Activated T-cell treated with anti-CD3 and anti-CD28 coated beads, Interleukin-2, amount 50 U/mL, for 1 hour (primary cell): Measurements from ENCODE around the gene LYPD4.
A peak's percentile ranks its signal among the peaks of the same experiment; 100 is the strongest.

Source experiments
- DNase-seq: peaks from one replicate; pipeline ENCODE4 v3.0.0-alpha.2; 2020

LYPD4 gene

DNA sequence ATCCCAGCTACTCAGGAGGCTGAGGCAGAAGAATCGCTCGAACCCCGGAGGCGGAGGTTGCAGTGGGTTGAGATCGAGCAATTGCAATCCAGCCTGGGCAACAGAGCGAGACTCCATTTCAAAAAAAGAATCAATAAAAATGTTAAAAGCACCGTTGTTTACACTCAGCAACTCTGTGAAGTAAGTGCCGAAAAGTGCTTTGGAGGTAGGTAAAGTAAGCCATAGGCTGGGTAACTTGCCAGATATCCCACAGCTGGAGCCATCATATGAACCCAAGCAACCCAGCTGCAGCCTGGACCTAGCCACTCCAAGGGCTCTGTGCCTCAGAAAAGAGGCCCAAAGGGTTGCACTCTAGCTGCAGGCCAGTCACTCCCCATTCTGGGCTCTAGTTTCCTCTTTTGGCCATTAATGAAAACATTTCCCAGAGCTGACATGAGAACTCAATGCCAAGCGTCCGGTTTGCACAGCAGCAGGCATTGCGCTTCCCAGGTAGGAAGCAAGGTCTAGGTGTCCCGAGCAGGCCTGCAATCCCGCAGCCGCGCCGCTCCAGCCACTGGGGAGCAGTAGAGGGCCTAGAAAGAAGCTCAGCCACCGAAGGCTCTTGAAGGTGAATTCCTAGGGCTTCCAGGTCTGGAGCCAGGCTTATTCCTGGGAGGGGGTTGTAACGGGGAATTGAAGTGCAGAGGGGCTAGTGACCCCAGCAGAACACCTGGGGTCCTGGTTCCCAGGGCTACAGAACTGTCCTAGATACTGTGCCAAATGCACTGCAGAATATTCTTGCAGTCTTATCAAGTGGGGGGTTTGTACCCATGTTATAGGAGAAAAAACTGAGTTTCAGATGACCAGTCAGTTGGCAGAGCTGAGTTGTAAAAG is 28.5 kb upstream of the LYPD4 start:
- peak; percentile 79 for DNase-seq

DNA sequence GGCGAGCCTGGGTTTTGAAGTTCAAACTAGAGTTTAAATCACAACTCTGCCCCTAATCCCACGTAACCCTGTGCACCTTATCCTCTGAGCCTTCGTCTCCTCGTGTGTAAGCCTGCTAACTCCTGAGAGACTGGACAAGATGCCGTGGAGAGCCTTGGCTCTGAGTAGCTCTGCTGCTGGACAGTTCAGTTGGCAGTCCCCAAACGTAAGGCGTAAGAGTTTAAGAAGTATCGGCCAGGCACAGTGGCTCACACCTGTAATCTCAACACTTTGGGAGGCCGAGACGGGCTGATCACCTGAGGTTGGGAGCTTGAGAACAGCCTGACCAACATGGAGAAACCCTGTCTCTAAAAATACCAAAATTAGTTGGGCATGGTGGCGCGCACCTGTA is 27.9 kb upstream of the LYPD4 start:
- peak; percentile 23 for DNase-seq

DNA sequence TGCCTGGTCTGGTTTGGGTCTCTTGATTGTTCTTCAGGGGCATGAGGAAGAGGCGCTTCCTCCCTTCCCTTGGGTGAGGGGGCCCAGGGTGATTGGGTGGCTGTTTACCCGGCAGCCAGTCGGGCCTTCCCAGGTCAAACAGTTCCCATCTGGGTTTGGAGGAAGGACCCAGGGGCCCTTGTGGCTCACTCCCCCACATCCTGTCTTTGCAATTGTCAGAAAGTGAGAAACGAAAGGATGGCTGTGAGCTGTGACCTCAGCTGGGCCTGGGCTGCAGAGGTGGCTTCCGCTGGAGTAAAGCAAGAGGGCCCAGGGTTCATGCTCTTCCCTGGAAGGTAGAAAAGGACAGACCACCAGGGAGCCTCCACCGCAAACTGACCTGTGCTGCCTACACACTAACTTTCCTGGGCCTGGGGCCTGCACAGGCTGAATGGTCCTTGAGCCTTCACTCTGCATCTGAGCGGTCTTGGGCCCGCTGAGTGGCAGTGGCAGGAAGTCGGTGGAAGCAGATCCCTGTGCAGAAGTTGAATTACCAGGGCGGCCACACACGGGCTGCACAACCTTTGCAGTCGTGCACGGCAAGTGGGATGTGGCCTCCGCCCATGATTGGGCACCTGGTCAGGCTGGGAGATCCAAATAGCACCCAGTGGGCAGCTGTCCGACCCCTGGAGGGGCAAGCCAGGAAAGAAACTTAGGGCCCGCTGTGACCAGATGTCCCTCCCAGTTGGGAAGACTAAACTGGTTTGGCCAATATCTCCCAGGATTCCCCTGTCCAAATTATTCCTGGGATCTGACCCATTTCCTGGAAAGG is 27.3 kb upstream of the LYPD4 start:
- peak; percentile 61 for DNase-seq

GRCh38 chr19:41870401-41870873 is 26.0 kb upstream of the LYPD4 start:
- DNase-seq = peak; percentile 22

DNA sequence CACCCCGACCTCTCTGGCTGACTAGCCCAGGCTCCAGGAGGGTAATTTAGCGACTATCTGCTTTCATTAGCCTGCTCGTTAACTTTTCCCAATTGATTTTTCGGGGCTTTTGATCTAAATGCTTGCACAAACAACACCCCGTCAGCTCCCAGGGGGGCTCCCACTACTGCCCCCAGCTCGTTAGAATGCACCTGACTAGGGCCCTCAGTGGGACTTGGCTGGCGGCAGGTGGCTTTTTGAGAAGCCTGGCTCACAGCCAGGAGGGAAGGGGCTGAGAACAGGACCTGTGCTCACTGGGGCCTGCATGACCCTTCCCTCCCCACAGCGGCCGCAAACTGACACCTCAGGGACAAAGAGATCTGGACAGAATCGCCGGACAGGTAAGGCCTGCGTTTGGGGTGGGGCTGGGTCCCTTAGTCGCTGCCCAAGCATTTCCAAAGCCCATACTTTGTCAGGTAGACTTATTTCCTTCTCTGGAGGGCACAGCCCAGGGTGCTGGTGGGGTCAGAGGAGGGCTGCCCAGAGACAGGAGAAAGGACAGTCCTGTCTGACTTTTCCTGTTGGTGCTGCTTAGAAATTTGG is 25.0 kb upstream of the LYPD4 start:
- no peak for DNase-seq

GRCh38 chr19:41868989-41869300 is 24.5 kb upstream of the LYPD4 start:
- no peak for DNase-seq

GRCh38 chr19:41868120-41868988 is 23.9 kb upstream of the LYPD4 start:
- DNase-seq = no peak

DNA sequence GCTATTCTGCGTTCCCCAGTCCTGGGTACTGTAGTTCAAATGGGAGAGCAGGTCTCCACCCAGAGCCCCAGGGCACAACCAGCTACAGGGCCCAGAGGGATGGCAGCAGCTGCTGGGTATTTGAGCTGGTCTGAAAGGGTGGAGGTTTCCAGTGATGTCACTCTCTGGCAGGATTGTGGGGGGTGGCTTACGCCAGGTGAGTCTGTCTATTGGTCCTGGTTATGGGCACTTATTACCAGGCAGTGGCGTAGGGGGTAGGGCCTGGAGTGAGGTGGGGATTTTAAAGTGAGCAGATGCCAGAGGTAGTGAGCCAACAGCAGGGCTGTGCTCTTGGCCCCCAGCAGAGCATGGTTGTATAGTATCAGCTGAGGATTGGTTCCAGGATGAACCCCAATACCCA is 21.8 kb upstream of the LYPD4 start:
- DNase-seq = no peak

- no peak for DNase-seq
Measured at GRCh38 chr19:41864374-41864773, 19.9 kb upstream of the LYPD4 start.

DNA sequence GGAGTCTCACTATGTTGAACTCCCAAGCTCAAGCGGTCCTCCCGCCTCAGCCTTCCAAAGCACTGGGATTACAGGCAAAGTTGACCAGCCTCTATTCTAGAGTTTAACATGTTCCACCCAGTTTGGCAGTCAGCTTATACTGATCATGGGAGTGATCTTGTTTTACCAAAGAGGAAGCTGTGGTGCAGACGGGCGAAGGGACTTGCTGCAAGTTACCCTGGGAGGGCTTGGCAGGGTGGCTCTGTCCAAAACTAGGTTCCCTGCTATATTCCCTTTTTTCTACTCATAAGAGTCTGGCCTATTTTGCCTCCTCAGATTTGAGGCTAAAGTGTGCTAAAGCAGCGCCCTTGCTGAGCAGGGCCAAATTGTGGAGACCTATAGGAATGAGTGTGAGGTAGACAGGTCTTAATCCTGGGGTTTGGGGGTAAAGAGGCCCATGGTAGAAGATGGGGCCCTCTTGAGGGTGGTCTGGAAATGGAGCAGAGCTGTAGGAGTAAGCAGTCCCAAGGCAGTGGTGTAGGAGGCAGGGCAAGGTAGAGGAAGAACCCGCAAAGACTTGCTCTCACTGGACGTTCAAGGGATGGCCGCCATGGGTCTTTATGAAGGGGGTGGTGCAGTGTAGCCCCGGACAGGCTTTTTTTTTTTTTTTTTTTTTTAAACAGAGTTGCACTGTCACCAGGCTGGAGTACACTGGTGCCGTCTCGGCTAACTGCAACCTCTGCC is 18.9 kb upstream of the LYPD4 start:
- DNase-seq = no peak

- DNase-seq = no peak
Measured at GRCh38 chr19:41862445-41862986, 18.0 kb upstream of the LYPD4 start.

GRCh38 chr19:41861846-41862245 is 17.4 kb upstream of the LYPD4 start:
- DNase-seq = no peak

DNA sequence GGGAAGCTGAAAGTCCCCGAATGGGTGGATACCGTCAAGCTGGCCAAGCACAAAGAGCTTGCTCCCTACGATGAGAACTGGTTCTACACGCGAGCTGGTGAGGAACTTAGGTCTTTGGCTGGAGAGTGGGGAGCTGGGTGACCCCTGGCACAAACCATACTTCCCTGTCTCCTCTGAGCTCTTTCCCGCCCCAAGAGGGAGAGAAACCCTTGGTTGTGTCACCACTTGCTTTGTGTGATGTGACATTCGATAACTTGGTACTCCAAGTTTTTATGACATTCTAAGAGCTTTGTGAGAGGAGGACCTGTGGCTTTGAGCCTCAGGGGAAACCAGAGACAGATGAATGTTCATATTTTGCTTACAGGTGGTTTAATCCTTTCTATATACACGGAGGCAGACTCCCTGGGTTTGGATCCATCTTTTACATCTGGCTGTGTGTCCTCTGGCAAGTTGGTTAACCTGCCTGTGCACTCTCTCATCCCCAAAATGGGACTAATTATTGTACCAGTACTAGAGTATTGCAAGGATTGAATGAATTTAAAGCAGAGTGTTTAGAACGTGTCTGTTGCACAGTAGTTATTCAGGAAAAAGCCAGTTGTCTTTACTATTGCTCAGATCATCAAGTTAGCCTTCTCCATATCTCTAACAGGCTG is 16.8 kb upstream of the LYPD4 start:
- DNase-seq = no peak

- DNase-seq = no peak
Measured at GRCh38 chr19:41860419-41861115, 16.1 kb upstream of the LYPD4 start.

DNA sequence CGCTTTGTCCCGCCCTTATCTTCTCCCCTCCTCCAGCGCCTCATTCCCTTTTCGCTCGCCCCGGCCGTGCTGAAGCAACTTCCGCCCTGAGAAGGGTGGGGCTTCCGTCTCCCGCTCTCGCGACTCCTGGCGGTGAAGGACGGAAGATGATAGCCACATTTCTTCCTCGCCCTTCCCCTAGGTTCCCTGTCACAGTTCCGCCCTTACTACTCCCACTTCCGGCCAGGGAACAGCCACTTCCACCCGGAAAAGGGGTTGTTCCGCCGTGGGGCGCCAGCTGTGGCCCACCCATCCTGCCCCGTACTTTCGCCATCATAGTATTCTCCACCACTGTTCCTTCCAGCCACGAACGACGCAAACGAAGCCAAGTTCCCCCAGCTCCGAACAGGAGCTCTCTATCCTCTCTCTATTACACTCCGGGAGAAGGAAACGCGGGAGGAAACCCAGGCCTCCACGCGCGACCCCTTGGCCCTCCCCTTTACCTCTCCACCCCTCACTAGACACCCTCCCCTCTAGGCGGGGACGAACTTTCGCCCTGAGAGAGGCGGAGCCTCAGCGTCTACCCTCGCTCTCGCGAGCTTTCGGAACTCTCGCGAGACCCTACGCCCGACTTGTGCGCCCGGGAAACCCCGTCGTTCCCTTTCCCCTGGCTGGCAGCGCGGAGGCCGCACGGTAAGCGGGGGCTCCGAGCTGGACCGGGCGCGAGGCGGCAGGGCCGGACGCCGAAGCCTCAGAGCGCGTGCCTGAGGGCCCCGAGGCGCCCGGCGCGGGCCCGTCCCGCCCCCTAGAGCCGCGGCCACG is 15.3 kb upstream of the LYPD4 start, which contains the start of gene RPS19:
Gene RPS19 (plus strand): TSS at position 638 of the 801 bp plus-strand sequence. CDS start 520 bp downstream, outside the sequence.
- DNase-seq = peak; percentile 99

DNA sequence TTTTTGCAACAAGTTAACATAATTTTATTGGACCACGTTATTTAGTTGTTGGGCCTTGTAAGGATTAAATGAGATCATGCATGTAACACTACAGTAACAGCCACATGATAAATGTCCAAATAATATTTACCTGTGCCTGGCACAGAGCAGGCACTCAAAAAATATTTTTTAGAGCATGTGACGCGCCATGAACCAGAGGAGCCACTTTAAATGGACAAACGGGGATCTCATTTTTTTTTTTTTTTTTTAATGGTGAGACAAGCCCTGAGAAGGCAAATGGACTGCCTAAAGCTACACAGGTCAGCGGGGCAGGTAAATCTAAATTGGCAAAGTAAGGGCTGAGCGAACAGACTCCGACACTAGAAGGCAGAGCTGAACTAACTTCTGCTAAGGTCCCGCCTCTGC is 14.7 kb upstream of the LYPD4 start:
- no peak for DNase-seq

GRCh38 chr19:41853768-41854167 is 9.3 kb upstream of the LYPD4 start:
- DNase-seq = no peak

GRCh38 chr19:41853344-41853743 is 8.9 kb upstream of the LYPD4 start:
- DNase-seq = no peak

DNA sequence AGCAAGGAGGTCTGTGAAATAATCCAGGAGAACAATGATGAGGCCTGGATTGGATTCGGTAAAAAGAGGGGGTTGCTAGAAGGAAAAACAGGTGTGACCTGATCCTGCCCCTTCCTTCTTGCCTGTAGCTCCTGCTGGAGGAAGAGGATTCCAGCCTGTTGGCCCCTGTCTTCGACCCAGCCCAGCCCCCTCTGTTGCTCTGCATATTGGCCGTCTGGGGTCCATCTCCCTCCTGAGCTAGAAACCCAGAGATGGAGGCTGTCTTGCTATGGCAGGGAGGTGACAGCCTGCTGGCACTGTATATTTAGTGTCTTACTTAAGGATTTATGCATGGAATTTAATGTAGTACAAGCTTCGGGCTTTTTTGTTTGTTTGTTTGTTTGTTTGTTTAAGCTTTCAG is 7.0 kb upstream of the LYPD4 start:
- no peak for DNase-seq

DNA sequence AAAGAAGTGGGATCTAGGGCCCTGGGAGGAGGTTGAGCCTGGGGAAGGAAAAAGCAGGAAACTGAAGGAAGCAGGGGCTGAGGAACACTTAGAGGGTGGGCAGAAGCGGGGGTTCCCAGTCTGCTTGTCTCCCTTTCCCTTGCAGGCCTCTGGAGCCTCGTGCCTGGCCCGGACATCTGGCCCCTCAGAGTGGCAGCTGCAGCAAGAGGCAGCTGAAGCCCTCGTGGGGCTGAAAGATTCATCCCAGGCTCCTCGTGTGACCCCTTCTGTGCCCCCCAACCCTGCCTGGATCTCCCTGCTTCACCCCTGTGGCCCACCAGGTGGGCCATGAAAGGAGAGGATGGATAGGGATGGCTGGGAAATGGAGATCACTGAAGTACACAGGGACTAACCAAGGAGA is 5.9 kb upstream of the LYPD4 start:
- no peak for DNase-seq
